Erythroblast (primary cell): ENCODE data around the gene MYCBPAP.

Source experiments
- GATA1 ChIP-seq: IDR thresholded peaks from 2 replicates; pipeline ENCODE4 v1.6.1; 2011; ENCODE audit warnings: low read depth, mild to moderate bottlenecking, control low read depth, low read length, moderate library complexity
- POLR2A ChIP-seq: IDR thresholded peaks from 2 replicates; pipeline ENCODE4 v1.6.1; 2011; ENCODE audit warnings: mild to moderate bottlenecking, low read length

DNA sequence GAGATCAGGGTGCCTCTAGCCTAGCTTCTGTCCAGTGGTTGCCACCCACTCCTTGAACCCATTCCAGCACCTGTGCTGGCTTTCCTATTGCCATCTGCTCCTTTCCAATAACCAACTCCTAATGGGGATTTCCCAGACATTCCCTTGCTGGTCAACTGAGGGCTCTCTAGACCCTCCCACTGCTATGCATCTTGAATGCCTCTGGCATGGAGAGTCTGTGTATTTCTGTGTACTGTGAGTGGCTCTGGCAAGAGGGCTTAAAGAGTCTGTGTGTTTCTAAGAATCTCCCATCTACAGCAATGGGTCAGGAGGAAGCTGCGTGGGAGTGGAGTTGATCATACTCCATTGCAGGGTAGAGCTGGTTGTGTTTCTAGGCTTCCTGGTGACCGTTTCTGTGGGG lies 13.3 kb downstream of the MYCBPAP start:
- TF ChIP-seq POLR2A: no peak
- no peak for TF ChIP-seq GATA1
